HEK293T (cell line): ENCODE measurements around the gene BTBD9.

ENCODE experiments used
- ARNT ChIP-seq: fragments of 450-650 bp; IDR thresholded peaks from 2 replicates; pipeline ENCODE4 v1.6.1; 2017; ENCODE audit warnings: mild to moderate bottlenecking
- BHLHE40 ChIP-seq: fragments of 450-650 bp; IDR thresholded peaks from 2 replicates; pipeline ENCODE4 v1.6.1; 2016; ENCODE audit warnings: mild to moderate bottlenecking, moderate library complexity, borderline replicate concordance
- CTBP1 ChIP-seq: fragments of 450-650 bp; IDR thresholded peaks from 2 replicates; pipeline ENCODE4 v1.6.1; 2016; ENCODE audit warnings: borderline replicate concordance
- ELF4 ChIP-seq: fragments of 450-650 bp; IDR thresholded peaks from 2 replicates; pipeline ENCODE4 v1.6.1; 2017; ENCODE audit warnings: antibody characterized with exemption
- FOXK2 ChIP-seq: fragments of 450-650 bp; IDR thresholded peaks from 2 replicates; pipeline ENCODE4 v1.6.1; 2016; ENCODE audit warnings: mild to moderate bottlenecking
- FOXM1 ChIP-seq: fragments of 450-650 bp; IDR thresholded peaks from 2 replicates; pipeline ENCODE4 v1.6.1; 2017; ENCODE audit warnings: mild to moderate bottlenecking, borderline replicate concordance
- L3MBTL2 ChIP-seq: fragments of 450-650 bp; conservative IDR thresholded peaks from 2 replicates; pipeline ENCODE4 v1.6.1; 2016; ENCODE audit warnings: mild to moderate bottlenecking
- SP1 ChIP-seq: fragments of 450-650 bp; IDR thresholded peaks from 2 replicates; pipeline ENCODE4 v1.6.1; 2017
- SUZ12 ChIP-seq: fragments of 450-650 bp; IDR thresholded peaks from 2 replicates; pipeline ENCODE4 v1.6.1; 2016; ENCODE audit warnings: mild to moderate bottlenecking

GRCh38 chr6:38284802-38285394, 354.8 kb downstream of the BTBD9 start:
- TF ChIP-seq BHLHE40 = no peak
- no peak for TF ChIP-seq L3MBTL2
- TF ChIP-seq SP1 = no peak
- TF ChIP-seq FOXK2 = no peak
- no peak for TF ChIP-seq ARNT
- TF ChIP-seq CTBP1 = no peak
- no peak for TF ChIP-seq SUZ12
- TF ChIP-seq FOXM1 = no peak
- no peak for TF ChIP-seq ELF4
